ENCODE data around the gene SENP8. TPM values are rescaled to one million over a fixed set of nuclear protein-coding genes. Genes with fewer than 3 reads are reported as not detected.

SENP8 gene
- total and polyA plus RNA-seq, 2 of the 13 experiments (the other 11 are each of a cell fraction or from before 2014, with no cell fraction given), result 2.7 to 3.0 TPM

GRCh38 chr15:72082176-72082575 is 36.0 kb upstream of the SENP8 start:
- no peaks in the 10 kb centered on the region for H3K79me2 ChIP-seq (ENCODE audit: insufficient read depth, low read length)
- ChIA-PET CTCF (ENCODE audit: low intra/inter-chr PET ratio, low total read pairs) (no interaction called here), POLR2A (no interaction called here)
- BruUV-seq (replicated peaks), result no TSS peak
- no peaks in the 10 kb centered on the region for H4K20me1 ChIP-seq (ENCODE audit: insufficient read depth, low read length)
- H3K4me2 ChIP-seq (ENCODE audit: low read depth, low read length), result no peak overlapping the region
- H3K9ac ChIP-seq (ENCODE audit: insufficient read depth, low read depth, low read length), result no peak overlapping the region
- no peaks in the 10 kb centered on the region for H3K9me3 ChIP-seq (ENCODE audit: low read length)
- H2AFZ ChIP-seq (ENCODE audit: low read length), result no peak overlapping the region
- 89% methylated on average over 1 of the region's 1 CpG for WGBS (ENCODE audit: low lambda C conversion rate)
- no peaks in the 10 kb centered on the region for H3K36me3 ChIP-seq (replicated peaks in 1 of 2; ENCODE audit: control insufficient read depth in 1 of 2, insufficient read depth in 2 of 2, low read length in 2 of 2)
- H3K4me3 ChIP-seq (replicated peaks in 1 of 3; ENCODE audit: insufficient read depth in 1 of 3, low read depth in 2 of 3, low read length in 3 of 3), result no peak overlapping the region
- no peak for DNase-seq (ENCODE audit: low spot score)
- in situ Hi-C loops (cut with HindIII; ENCODE audit: extremely low pct_ligation_motif_present, low pct_unique_long_range_greater_than_20kb), result no loop called here
- TF ChIP-seq NR3C1 (CRISPR knock-in tag; IDR thresholded peaks at IDR 0.05) (no peak), ZNF776 (CRISPR knock-in tag; IDR thresholded peaks at IDR 0.05) (no peak)
- intact Hi-C loops (cut with micrococcal nuclease; ENCODE audit: unreplicated experiment), result no loop called here
- no peaks in the 10 kb centered on the region for H3K27me3 ChIP-seq (ENCODE audit: control insufficient read depth in 1 of 2, insufficient read depth in 2 of 2, low read length in 2 of 2)
- ATAC-seq, result no peak
- no peak for FAIRE-seq
- H3K4me1 ChIP-seq (ENCODE audit: insufficient read depth, low read length), result no peaks in the 10 kb centered on the region
- no peak overlapping the region for H3K27ac ChIP-seq (ENCODE audit: extremely low read length, insufficient read depth, low read length)

DNA sequence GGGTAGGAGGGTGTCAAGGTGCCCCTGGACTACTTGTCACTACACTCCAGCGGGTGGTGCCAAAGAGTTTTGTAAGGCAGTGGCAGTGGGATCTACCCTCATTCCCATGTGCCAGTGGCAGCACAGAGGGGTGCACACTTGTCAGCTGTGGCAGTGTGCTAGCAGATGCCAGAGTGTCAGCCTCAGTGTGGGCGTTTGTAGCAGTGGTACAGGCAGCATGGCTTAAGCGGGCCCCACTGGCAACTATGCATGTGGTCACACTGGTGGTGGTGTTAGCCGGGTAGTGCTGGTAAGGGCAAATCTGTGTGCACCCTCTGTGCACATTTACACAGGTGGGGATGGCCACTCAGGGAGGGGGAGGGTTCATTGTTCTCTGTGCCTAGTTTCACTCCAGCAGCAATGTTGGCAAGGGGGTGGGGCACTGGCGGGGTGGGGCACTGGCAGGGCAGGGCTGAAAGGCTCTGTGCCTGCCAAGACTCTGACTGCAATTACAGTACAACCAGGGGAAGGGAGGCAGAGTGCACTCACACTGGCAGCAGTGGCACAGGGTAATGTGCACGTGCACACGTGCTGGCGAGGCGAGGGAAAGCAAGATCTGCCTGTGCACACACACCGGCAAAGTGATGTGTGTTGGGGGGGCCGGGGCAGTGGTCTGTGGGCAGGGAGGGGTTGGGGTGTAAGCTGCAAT is 32.0 kb upstream of the SENP8 start:
- no TSS peak for BruUV-seq (replicated peaks)
- ChIA-PET CTCF (ENCODE audit: low intra/inter-chr PET ratio, low total read pairs) (no interaction called here), POLR2A (no interaction called here)
- Histone ChIP-seq H3K9ac (ENCODE audit: insufficient read depth, low read depth, low read length) (no peak overlapping the region), H3K4me2 (ENCODE audit: low read depth, low read length) (no peak overlapping the region), H3K79me2 (ENCODE audit: insufficient read depth, low read length) (no peaks in the 10 kb centered on the region), H4K20me1 (ENCODE audit: insufficient read depth, low read length) (no peaks in the 10 kb centered on the region), H3K9me3 (ENCODE audit: low read length) (no peaks in the 10 kb centered on the region), H3K27me3 (ENCODE audit: control insufficient read depth in 1 of 2, insufficient read depth in 2 of 2, low read length in 2 of 2) (no peaks in the 10 kb centered on the region), H3K4me1 (ENCODE audit: insufficient read depth, low read length) (no peaks in the 10 kb centered on the region), H3K27ac (ENCODE audit: extremely low read length, insufficient read depth, low read length) (no peak overlapping the region), H3K36me3 (replicated peaks in 1 of 2; ENCODE audit: control insufficient read depth in 1 of 2, insufficient read depth in 2 of 2, low read length in 2 of 2) (no peaks in the 10 kb centered on the region), H2AFZ (ENCODE audit: low read length) (no peak overlapping the region), H3K4me3 (replicated peaks in 1 of 3; ENCODE audit: insufficient read depth in 1 of 3, low read depth in 2 of 3, low read length in 3 of 3) (no peak overlapping the region)
- no peak for ATAC-seq
- WGBS (ENCODE audit: low lambda C conversion rate), result 93% methylated on average over 8 of the region's 11 CpGs
- in situ Hi-C loops (cut with HindIII; ENCODE audit: extremely low pct_ligation_motif_present, low pct_unique_long_range_greater_than_20kb) (no loop called here), intact Hi-C loops (cut with micrococcal nuclease; ENCODE audit: unreplicated experiment) (no loop called here)
- no peak for FAIRE-seq
- DNase-seq (ENCODE audit: low spot score), result no peak
- TF ChIP-seq ZNF740 (CRISPR knock-in tag; IDR thresholded peaks at IDR 0.05) (no peak), RNF2 (conservative IDR thresholded peaks at IDR 0.05; ENCODE audit: low read depth) (no peak), HOXA7 (CRISPR knock-in tag; IDR thresholded peaks at IDR 0.05) (no peak), ZHX2 (IDR thresholded peaks at IDR 0.05; ENCODE audit: low read depth) (no peak), ZHX2 (CRISPR knock-in tag; IDR thresholded peaks at IDR 0.05; ENCODE audit: borderline replicate concordance) (no peak), NR3C1 (CRISPR knock-in tag; IDR thresholded peaks at IDR 0.05) (no peak), CREB1 (IDR thresholded peaks at IDR 0.05) (no peak), CREB1 (CRISPR knock-in tag; IDR thresholded peaks at IDR 0.05) (no peak), ARHGAP35 (CRISPR knock-in tag; IDR thresholded peaks at IDR 0.05; ENCODE audit: borderline replicate concordance) (no peak), NFYB (CRISPR knock-in tag; IDR thresholded peaks at IDR 0.05) (no peak), DPF2 (CRISPR knock-in tag; IDR thresholded peaks at IDR 0.05; ENCODE audit: borderline replicate concordance, low read depth) (no peak)
- TF ChIP-seq, protein P1, sequence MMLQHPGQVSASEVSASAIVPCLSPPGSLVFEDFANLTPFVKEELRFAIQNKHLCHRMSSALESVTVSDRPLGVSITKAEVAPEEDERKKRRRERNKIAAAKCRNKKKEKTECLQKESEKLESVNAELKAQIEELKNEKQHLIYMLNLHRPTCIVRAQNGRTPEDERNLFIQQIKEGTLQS (CRISPR knock-in tag; IDR thresholded peaks at IDR 0.05), result no peak

Data from HepG2 (cell line).